ENCODE measurements around the gene SPATA6L. TPM values are rescaled to one million over a fixed set of nuclear protein-coding genes. Genes with fewer than 3 reads are reported as not detected.

The SPATA6L gene
- total RNA-seq, 1 donor from 2014 or later, result 7.3 TPM

DNA sequence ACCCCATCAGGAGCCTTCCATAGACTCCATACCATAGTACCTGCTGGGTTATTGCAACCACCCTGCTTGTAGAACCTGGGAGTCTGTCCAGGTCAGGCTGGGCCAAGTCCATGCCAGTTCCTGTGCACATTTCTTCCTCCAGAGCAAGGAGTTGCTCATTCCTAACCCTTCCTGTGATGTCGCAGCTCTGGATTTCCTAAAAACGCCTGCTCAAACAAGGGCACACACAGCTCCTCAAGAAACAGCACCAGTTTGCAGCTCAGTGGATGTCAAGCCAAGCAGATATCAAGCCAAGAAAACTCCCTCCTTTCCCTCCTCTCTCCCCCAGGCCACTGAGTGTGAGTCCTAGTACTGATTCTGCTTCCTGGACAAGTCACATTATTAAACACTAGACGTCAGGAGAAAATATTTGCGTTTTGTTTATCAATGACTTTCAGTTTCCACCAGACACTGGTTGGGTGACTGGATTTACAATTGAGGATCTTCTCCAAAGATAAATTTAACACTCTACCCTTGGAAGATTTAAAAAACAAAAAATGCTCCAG, 116.5 kb downstream of the SPATA6L start:
- DNase-seq (ENCODE audit: low read depth), result no peak

DNA sequence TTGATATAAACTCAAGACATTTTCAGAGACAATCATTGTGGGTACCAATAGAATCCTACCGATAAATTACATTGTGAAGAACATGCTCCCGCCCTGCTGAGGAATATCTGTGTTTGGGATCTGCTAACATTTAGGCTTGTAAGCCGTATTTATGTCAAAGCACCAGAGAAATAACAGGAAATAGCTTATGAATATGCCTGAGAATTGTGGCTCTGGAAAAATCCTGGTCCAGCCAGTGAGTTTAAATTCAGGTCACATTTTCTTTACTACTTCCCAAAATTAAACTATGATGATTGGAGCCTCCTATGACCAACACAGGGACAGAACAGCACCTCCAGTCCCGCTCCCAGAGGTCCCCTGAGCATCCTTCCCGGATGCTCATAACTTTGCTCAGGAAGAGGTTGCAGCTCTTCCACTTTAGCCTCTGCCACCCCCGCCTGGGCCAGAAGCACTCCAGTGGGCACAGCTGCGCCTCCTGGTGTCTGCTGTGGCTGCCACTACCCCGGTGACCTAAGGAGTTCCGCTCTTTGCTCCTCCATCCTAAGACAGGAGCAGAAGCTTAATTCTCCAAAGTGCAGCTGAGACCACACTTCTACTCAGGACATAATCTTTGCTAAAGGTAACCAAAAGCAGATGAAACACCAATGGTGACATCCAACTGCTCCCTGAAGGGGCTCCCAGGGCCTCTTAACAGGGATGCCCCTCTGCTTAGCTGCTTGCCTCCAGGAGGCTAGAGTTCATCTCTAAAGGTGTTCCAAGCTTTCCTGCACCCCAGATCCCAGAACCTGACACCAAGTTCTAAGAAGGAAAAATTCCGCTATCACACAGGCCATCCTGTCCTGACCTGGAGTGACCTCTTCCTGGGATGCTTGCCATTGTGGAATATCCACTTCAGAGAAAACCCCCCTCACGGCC, 117.2 kb downstream of the SPATA6L start:
- DNase-seq (ENCODE audit: low read depth), result no peak

Other genes starting within 250 kb of the SPATA6L start
- gene SLC1A1, start 176.0 kb downstream of the SPATA6L start, total RNA-seq, result 39.1 and 39.5 TPM in 2 replicates
- gene PLPP6, start 4.2 kb downstream of the SPATA6L start, total RNA-seq, result 9.9 and 12.5 TPM in 2 replicates
- 26.7 and 40.6 TPM in 2 replicates for gene CDC37L1, start 13.1 kb upstream of the SPATA6L start, total RNA-seq
- gene AK3, start 74.7 kb upstream of the SPATA6L start, total RNA-seq, result 101 and 148 TPM in 2 replicates
- 12.9 and 18.5 TPM in 2 replicates for gene RCL1, start 126.5 kb upstream of the SPATA6L start, total RNA-seq

All from renal cortical epithelial cell (primary cell).